IPS-18c (cell line): Measurements from ENCODE around the gene MZT2A.
"Not testable (repeated sequence)": the region's sequence is repeated elsewhere in the genome, so short reads cannot be mapped to it uniquely, and the experiment has no call there.

Experiments used
- H3K4me3 ChIP-seq: 2 replicates; pipeline ENCODE4 v1.7.0; 2013; ENCODE audit warnings: low read depth, mild to moderate bottlenecking, low read length, moderate library complexity; ENCODE audit not compliant: insufficient read depth
- H3K9me3 ChIP-seq: one replicate; pipeline ENCODE4 v1.6.1; 2013; ENCODE audit warnings: mild to moderate bottlenecking, low read length, moderate library complexity; ENCODE audit not compliant: control insufficient read depth, insufficient read depth

Gene MZT2A

DNA sequence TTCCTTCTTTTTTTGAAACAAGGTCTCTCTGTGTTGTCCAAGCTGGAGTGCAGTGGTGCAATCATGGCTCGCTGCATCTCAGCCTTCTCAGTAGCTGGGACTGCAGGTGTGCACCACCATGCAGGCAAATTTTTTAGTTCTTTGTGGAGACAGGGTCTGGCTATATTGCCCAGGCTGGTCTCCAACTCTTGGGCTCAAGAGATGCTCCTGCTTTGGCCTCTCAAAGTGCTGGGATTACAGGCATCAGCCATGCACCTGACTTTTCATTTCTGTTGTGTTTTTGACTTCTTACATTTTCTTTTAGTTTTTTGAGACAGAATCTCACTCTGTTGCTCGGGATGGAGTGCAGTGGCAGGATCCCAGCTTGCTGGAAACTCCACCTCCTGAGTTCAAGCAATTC lies 33.1 kb upstream of the MZT2A start:
- H3K9me3 ChIP-seq, H3K4me3 ChIP-seq: not testable (repeated sequence)

DNA sequence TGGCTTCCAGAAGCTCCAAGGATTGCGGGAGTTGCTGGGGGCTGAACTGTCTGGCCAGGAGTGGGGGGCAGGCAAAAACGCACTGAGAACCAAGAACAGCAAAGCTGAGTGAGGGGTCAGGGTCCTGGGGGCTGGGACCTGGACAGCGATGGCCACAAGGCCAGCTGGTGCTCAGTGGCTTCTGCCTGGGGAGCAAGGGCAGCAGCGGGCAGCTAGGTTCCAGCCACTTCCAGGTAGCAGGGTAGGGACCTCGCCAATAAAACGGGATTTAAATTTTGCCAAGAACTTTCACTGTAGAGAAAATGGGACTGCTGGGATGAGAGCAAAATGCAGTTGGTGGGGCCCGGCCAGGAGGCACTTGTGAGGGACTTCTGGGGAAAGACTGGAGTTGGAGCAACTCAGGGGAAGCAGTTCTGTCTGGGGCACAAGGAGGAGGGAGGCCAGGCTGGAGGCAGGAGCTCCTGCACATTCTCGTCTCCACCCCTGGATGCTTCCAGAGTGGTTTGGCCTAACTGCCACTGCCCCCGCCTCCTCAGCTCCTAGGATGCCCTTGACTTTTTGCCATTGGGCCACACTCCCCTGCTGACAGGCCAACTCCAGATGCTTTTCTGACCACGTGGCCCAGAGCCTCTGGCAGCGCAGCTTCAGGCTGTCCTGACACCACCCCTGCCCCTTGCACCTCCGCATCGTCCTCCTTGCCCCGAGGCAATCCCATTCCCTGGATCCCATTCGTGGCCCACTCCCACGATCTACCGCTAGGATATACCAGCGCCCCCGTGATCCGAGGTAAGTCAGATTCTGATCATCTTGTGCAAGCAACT lies 30.0 kb upstream of the MZT2A start:
- H3K9me3 ChIP-seq = no peaks in the 10 kb centered on the region
- H3K4me3 ChIP-seq = no peak overlapping the region

DNA sequence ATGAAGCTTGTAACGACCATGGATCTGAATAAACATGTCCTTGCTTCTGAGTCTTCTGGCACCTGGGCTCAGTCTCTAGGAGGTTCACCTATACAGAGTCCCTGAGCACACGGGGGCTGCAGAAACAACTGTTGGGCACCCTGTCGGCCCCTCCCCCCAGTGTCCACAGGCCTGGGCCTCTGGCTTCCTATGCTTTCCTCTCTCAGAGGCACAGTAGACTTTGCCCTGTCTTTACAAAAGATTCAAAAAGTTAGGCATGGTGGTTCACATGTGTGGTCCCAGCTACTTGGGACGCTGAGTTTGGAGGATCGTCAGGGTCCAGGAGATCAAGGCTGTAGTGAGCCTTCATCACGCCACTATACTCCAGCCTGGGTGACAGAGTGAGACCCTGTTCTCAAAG lies 29.3 kb upstream of the MZT2A start:
- H3K4me3 ChIP-seq, H3K9me3 ChIP-seq: not testable (repeated sequence)

DNA sequence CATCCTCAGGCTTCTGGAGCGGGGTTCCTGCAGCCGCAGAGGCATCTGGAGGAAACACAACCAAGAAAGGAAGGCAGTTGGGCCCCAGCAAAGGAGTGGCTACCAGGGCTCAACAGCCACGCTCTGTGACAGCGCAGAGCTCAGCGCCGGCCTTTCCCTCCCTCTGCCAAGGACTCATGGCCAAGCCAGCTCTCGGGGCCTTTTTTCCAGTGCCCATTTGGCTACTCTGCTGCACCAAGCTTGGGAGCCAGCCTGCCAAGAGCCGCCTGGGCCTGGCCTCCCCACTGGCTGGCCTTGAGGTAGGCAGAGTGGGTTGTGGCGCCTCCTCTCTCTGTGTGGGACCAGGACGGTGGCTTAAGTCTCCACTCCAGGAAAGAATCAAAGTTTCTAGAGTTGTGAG lies 28.3 kb upstream of the MZT2A start:
- H3K4me3 ChIP-seq = no peak overlapping the region
- H3K9me3 ChIP-seq = peaks cover 2% of the 10 kb centered on the region

DNA sequence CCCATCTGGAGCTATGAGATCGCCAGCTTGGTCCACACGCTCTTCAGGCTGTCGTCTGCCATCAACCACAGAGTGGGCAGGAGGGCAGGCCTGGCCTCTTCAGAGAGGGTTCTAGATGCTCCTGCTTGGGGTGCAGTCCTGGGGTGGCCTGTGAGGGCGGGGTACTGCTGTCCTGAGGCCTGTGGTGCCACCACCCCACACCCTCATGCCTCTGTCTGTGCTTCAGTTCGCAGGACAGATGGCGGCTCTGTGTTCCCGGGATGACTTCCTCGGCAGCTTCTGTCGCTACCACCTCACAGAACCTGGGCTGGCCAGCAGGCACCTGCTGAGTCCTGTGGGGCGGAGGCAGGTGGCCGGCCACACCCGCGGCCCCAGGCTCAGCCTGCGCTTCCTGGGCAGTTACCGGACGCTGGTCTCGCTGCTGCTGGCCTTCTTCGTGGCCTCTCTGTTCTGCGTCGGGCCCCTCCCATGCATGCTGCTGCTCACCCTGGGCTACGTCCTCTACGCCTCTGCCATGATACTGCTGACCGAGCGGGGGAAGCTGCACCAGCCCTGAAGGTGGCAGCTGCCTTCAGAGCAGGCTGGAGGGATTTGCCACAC lies 27.8 kb upstream of the MZT2A start:
- H3K4me3 ChIP-seq, H3K9me3 ChIP-seq: not testable (repeated sequence)

DNA sequence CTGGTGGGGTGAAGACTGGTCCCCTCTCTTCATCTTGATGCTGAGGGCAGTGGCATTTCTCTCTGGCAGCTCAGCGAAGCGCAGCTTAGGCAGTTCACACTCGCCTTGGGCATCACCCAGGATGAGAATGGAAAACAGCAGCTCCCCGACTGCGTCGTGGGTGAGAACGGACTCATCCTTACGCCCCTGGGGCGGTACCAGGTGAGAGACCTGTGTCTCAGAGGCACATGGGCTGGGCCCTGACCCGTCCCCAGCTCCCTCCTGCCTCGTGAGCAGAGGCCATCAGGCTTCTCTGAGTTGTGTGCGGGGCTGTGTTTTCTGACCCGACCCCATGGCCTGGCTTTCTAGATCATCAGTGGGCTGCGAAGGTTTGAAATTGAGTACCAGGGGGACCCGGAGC lies 27.3 kb upstream of the MZT2A start:
- H3K4me3 ChIP-seq = no peak overlapping the region
- H3K9me3 ChIP-seq = peaks cover 2% of the 10 kb centered on the region

DNA sequence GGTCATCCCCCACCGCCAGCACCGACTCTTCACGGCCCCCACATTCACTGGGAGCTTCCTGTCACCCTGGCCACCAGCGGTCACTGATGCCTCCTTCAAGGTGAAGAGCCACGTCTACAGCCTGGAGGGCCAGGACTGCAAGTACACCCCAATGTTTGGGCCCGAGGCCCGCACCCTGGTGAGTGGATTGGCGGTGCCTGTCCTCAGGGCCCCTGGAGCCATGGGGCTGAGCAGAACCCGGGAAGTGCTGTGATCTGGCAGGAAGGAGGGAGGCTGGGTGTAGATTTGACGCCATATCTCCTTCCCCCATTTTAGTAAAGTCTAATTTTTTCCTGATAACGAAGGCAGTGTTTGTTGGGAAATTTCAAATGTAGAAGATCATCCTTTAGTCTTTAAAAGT lies 26.3 kb upstream of the MZT2A start:
- H3K9me3 ChIP-seq, H3K4me3 ChIP-seq: not testable (repeated sequence)

DNA sequence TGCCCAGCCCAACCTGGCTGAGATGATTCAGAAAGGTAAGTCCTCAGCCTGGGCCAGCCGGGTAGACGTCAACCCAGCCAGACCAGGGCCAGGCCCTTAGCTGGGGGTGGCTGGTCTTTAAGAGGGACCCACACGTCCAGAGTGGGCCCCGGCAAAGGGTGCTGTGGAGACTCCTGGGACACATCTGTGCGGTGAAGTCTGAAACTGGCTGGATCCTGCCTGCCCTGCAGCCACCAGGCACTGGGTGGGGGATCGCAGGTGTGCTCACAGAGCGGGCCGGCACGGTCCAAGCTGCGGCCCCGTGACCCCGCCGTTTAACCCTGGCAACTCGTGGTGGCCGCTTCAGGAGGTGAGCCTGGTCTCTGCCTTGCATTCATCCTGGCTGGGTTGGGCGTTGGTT lies 25.7 kb upstream of the MZT2A start:
- H3K9me3 ChIP-seq, H3K4me3 ChIP-seq: not testable (repeated sequence)

DNA sequence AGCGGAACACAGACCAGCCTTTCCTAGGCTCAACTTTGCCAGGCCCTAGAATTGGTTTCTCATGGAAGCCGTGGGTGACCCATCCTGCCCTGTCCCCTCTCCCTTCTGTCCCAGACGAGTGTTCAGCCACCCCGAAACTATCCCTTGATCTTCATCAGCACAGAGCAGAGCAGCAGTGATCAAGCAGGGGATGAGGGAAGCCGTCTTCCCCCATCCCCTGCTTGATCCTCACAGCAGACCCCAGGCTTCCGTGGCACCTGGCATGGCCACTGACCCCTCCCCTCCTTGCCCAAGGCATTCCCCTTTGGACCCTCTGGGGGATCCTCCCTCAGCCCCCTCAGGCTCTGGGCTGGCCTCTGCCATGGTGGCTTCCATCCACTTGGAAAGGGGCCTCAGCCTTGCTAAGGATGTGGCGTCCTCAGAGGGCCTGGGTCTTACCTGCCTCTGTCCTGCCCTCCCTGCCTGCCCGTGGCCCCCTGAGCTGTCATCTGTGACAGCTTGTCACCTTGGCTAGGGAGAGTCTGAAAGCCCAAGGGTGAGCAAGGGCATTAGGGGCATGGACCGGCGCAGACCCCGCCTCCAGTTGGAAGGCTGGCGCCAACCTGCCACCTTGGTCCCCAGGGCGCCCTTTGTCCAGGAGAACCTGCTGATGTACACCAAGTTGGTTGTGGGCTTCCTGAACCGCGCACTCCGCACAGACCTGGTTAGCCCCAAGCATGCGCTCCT lies 25.1 kb upstream of the MZT2A start:
- Histone ChIP-seq H3K4me3 (no peak overlapping the region), H3K9me3 (peaks cover 2% of the 10 kb centered on the region)

DNA sequence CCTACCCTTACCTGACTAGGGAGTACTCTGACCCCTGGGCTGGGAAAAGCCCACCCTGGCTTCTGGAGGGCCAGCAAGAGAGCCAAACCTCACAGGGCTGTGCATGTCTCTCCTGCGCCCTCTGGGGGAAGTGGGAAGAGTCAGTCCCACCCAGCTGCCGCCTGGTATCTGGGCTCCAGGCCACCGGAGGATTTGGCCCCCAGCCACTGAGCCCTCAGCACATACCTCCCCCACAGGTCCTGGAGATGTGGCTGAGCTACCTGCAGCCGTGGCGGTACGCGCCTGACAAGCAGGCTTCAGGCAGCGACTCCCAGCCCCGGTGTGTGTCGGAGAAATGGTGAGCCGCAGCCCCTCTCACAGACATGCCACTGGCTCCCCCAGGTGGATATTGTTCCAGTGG lies 24.4 kb upstream of the MZT2A start:
- H3K4me3 ChIP-seq, H3K9me3 ChIP-seq: not testable (repeated sequence)

DNA sequence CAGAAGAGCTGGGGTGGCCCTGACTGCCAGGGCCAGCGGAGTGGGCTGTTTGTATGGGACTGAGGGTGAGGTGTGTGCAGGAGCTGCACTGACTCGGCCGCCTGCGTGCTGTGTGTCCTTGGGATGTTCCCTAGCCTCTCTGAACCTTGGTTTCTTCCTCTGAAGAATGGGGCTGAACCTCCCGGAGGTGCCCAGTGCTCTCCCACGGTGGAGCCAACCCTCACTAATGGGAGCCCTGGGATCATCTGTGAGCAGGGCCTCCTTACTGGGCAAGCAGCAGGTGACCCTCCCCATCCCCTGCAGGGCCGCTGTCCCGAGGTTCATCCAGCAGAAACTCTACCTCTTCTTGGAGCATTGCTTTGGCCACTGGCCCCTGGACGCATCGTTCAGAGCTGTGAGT lies 23.8 kb upstream of the MZT2A start:
- Histone ChIP-seq H3K9me3 (peaks cover 2% of the 10 kb centered on the region), H3K4me3 (no peak overlapping the region)

DNA sequence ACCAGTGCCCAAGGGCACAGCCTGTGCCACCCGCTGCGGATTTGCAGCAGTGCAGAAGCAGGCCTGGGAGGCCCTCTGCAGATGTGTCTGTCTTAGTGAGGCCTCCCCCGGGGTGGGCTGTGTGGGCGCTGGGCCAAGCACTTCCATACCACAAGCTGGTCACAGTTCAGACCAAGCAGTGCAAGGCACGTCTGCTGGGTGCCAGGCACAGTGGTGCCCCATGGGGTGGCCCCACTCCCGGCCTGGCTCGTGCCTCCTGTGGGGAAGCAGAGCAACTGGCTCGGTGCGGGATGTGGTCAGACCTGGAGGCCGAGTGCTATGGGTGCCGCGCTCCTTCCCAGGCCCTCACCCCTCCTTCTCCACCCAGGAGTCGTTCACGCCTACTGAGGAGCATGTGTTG lies 23.0 kb upstream of the MZT2A start:
- not testable (repeated sequence) for H3K9me3 ChIP-seq

DNA sequence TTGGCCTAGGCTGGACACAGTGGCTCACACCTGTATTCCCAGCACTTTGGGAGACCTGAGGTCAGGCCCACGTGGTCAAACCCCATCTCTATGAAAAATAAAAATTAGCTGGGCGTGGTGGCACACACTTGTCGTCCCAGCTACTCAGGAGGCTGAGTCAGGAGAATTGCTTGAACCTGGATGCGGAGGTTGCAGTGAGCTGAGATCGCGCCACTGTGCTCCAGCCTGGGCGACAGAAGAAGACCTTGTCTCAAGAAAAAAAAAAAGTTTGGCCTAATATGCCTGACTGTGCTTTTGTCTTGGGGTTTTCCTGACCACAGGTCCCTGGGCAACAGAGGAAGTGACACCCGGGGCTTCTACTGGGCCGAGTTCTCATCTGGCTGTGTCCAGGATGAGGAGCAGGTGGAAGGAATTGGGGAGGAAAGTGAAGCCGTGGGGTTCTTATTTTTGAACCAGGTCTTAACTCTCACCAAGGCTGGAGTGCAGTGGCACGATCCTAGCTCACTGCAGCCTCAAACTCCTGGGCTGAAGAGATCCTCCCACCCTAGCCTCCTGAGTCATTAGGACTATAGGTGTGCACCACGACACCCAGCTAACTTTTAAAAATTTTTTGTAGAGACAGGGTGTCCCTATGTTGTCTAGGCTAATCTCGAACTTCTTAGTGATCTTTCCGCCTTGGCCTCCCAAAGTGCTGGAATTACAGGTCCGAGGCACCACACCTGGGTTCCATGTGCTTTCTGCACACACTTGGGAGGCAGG lies 22.4 kb upstream of the MZT2A start:
- not testable (repeated sequence) for H3K9me3 ChIP-seq, H3K4me3 ChIP-seq

More for the DNA sequence above, 23.0 kb upstream of the MZT2A start:
- H3K4me3 ChIP-seq = not testable (repeated sequence)

DNA sequence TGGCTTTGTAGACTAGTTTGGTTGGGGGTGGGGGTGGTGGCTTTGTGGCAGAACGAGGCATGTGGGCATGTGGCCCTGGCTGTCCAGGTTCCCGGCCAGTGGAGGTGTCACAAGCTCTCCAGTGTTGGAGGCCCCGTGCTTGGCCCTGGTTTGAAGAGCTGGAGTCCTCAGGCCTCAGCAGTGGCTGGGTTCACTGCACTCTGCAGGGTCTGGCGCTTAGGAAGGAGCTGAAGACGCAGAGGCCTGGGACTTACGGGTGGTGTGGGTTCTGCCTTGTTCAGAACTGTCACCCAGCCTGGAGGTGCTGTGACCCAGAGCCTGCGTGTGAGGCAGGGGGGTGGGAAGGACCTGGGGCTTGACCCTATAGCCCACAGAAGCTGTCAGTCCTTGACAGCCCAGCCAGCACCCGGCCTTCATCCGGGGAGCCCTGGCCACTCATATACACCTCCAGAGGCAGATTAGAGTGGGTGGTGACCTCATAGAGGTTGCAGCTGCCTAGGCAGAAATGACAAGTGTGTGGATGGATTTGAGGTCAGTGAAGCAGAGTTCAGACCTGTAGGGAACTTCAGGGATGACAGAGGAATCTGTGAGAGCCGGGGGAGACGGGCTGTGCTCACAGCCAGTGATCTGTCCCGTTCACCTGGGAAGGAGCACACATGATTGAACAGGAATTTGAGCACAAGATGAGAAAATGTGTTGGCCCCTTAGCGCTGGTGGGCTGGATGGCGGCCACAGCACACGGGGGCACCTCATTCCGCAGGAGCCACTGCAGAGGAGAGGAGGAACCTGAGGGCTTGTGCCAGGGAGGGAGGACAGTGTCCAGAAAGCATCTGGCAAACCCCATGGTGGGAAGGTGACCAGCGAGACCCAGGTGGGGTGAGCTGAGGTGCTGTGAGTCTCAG lies 20.0 kb upstream of the MZT2A start:
- H3K9me3 ChIP-seq, H3K4me3 ChIP-seq: not testable (repeated sequence)

DNA sequence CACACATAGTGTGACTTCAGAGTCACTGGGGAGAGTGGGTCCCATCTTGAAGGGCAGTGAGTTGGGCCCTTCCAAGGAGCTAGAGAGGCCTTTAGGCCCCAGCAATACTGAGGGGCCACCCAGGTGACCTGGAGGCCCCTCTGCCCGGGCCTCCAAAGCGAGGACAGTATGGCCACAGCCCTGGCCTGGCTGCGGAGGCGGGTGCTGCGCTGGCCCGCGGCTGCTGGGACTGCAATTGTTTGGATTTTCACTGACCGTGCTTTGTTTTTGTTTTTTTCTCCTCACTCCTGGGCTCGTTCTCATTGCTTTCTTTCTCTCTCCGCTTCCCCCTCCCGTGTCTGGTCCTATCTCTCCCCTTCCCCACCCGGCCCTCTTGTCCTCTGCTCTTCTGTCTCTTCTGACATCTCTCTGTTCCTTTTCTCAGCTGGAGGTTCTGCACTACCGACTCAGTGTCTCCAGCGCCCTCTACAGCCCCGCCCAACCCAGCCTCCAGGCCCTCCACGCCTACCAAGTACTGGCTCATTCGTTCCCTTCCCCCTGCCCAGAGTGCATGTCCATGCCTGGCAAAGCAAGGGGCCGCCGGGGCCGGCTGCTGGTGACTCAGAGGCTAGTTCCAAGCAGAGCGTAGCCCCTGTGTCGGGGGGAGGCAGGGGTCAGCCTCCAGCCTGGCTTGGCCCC lies 19.2 kb upstream of the MZT2A start:
- H3K9me3 ChIP-seq, H3K4me3 ChIP-seq: not testable (repeated sequence)

DNA sequence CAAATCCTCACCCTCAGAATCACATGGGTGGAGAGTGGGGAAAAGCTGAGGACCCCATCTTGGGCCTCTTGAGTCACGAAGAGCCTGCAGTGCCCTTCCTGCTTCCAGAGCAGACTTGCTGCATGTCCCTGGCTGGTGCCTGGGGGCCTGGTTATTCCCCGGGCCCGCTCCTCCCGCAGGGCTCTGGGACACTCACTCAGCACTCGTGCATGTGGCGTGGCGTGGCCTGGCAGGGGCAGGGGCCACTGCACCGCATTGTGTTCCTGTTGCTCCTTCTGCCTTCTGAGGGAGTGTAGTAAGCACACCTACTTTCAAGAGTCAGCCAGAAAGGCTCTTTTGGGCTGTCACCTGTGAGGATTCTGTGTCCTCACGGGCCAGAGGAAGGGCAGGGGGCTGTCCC lies 17.4 kb upstream of the MZT2A start:
- no peaks in the 10 kb centered on the region for H3K9me3 ChIP-seq
- no peak overlapping the region for H3K4me3 ChIP-seq
